Activated B cell treated with CpG ODN at 0.5 μM for 24 hours (primary cell): Measurements from ENCODE around the gene GALNT17. TPM values are rescaled to one million over a fixed set of nuclear protein-coding genes. Genes with fewer than 3 reads are reported as not detected.

Experiments
- ATAC-seq: fragments of 200-7000 bp; cut with Tn5 transposase; one replicate; pipeline ENCODE4 v1.10.0; 2021; ENCODE audit warnings: low read depth, mild to moderate bottlenecking, moderate library complexity
- CTCF ChIA-PET: fragments of 350-600 bp; sonication (Branson Sonifier 250); formaldehyde crosslinking; loops from one replicate; lab custom pipeline; 2021; ENCODE audit warnings: antibody characterized with exemption; lab: Charles Lee
- POLR2A ChIA-PET: fragments of 350-600 bp; sonication (Branson Sonifier 250); formaldehyde crosslinking; loops from one replicate; lab custom pipeline; 2021; ENCODE audit warnings: antibody characterized with exemption; lab: Charles Lee
- DNase-seq: peaks from one replicate; pipeline ENCODE4 v3.0.0; 2022
- H3K27ac Mint-ChIP-seq: one replicate; pipeline ENCODE4 v1.8.0; 2020; ENCODE audit warnings: mixed read lengths
- H3K27me3 Mint-ChIP-seq: one replicate; pipeline ENCODE4 v1.8.0; 2021; ENCODE audit warnings: mixed read lengths
- H3K36me3 Mint-ChIP-seq: one replicate; pipeline ENCODE4 v1.8.0; 2021; ENCODE audit warnings: low read depth, mixed read lengths
- H3K4me1 Mint-ChIP-seq: one replicate; pipeline ENCODE4 v1.8.0; 2021; ENCODE audit warnings: mixed read lengths
- H3K4me3 Mint-ChIP-seq: one replicate; pipeline ENCODE4 v1.8.0; 2020; ENCODE audit warnings: mild to moderate bottlenecking, mixed read lengths
- H3K9me3 Mint-ChIP-seq: one replicate; pipeline ENCODE4 v1.8.0; 2020; ENCODE audit warnings: mixed read lengths
- intact Hi-C: fragments of 100-400 bp; cut with micrococcal nuclease; formaldehyde crosslinking; loops from one replicate; pipeline ENCODE4 v1.15.1; 2024
- total RNA-seq: library from RNA; stranded (reverse); gene quantifications from 2 replicates; pipeline ENCODE4 v1.2.3, GENCODE V29; 2022
- TF ChIP-seq, protein P1 (sequence below): fragments of 200-600 bp; IDR thresholded peaks from one replicate; pipeline ENCODE4 v1.8.0; 2022; ENCODE audit warnings: antibody characterized with exemption, mild to moderate bottlenecking

The GALNT17 gene
- total RNA-seq, 1 donor from 2014 or later: not detected

DNA sequence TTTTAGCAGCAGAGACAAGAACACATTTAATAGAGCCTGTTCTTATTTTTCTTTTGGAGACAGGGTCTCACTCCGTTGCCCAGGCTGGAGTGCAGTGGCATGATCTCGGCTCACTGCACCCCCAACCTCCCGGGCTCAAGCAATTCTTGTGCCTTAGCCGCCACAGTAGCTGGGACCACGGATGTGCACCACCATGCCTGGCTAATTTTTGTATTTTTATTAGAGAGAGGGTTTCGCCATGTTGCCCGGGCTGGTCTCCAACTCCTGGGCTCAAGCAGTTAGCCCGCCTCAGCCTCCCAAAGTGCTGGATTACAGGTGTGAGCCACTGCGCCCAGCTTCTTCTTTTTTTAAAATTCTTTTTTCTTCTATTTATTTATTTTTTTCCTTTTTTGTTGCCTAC is 23.3 kb downstream of the GALNT17 start:
- intact Hi-C loops: no loop called here
- no peak for ATAC-seq
- Mint-ChIP-seq H3K27me3 (no peaks in the 10 kb centered on the region), H3K36me3 (no peaks in the 10 kb centered on the region), H3K27ac (no peak overlapping the region), H3K4me3 (no peak overlapping the region), H3K9me3 (peaks cover 10% of the 10 kb centered on the region), H3K4me1 (no peaks in the 10 kb centered on the region)
- DNase-seq: no peak
- CTCF ChIA-PET: no interaction called here
- POLR2A ChIA-PET: no interaction called here
- TF ChIP-seq, protein P1, sequence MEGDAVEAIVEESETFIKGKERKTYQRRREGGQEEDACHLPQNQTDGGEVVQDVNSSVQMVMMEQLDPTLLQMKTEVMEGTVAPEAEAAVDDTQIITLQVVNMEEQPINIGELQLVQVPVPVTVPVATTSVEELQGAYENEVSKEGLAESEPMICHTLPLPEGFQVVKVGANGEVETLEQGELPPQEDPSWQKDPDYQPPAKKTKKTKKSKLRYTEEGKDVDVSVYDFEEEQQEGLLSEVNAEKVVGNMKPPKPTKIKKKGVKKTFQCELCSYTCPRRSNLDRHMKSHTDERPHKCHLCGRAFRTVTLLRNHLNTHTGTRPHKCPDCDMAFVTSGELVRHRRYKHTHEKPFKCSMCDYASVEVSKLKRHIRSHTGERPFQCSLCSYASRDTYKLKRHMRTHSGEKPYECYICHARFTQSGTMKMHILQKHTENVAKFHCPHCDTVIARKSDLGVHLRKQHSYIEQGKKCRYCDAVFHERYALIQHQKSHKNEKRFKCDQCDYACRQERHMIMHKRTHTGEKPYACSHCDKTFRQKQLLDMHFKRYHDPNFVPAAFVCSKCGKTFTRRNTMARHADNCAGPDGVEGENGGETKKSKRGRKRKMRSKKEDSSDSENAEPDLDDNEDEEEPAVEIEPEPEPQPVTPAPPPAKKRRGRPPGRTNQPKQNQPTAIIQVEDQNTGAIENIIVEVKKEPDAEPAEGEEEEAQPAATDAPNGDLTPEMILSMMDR: no peak

GRCh38 chr7:71157757-71158156 is 25.8 kb downstream of the GALNT17 start:
- ChIA-PET POLR2A (no interaction called here), CTCF (no interaction called here)
- Mint-ChIP-seq H3K36me3 (no peaks in the 10 kb centered on the region), H3K27ac (no peak overlapping the region), H3K4me3 (no peak overlapping the region), H3K27me3 (no peaks in the 10 kb centered on the region), H3K9me3 (peaks cover 5% of the 10 kb centered on the region), H3K4me1 (no peaks in the 10 kb centered on the region)
- DNase-seq (no peak), ATAC-seq (no peak)
- TF ChIP-seq, protein P1: no peak
- intact Hi-C loops: no loop called here

DNA sequence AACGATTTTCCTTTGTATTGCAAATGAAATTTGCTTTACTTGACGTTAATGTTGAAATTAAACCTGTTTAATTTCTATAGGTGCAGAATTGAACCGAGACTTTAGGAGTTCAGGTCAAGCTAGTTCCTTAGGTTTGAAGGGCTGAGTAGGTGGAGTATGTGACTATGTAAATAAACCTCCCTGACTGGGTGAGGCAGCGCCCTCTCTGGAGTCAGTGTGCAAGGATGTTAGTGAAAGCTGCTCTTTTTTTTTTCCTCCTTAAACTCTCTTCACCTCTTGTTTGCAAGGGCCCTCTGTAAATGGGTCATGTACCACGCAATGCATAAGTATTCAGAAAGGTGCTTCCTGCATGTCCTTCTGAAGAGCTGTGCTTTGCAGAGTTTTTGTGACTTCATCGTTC is 33.8 kb downstream of the GALNT17 start:
- no peak overlapping the region for H3K27ac Mint-ChIP-seq
- DNase-seq (no peak), ATAC-seq (no peak)
- no peaks in the 10 kb centered on the region for H3K4me1 Mint-ChIP-seq
- H3K27me3 Mint-ChIP-seq: no peaks in the 10 kb centered on the region
- H3K36me3 Mint-ChIP-seq: no peaks in the 10 kb centered on the region
- H3K9me3 Mint-ChIP-seq: peaks cover 2% of the 10 kb centered on the region
- ChIA-PET POLR2A (no interaction called here), CTCF (no interaction called here)
- TF ChIP-seq, protein P1: no peak
- intact Hi-C loops: no loop called here
- no peak overlapping the region for H3K4me3 Mint-ChIP-seq

DNA sequence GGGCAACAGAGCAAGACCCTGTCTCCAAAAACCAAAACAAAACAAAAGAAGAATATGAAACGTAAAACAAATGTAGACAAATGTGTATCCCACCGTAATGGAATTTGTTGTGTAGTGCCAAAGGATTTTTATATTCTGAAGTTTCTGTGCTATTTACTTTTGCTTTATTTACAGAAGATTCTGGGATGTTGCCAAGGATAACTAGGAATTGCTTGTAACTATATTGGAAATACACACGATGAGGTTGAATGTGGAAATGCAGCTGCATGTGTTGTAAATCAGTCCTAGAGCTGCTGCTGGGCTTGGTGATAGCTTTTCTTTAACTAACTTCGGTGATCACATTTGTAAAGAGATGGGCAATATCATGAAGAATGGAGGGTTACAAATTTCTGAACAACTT is 39.5 kb downstream of the GALNT17 start:
- CTCF ChIA-PET: no interaction called here
- TF ChIP-seq, protein P1: no peak
- DNase-seq (no peak), ATAC-seq (no peak)
- POLR2A ChIA-PET: no interaction called here
- no peaks in the 10 kb centered on the region for H3K36me3 Mint-ChIP-seq
- intact Hi-C loops: no loop called here
- H3K9me3 Mint-ChIP-seq: peaks cover 4% of the 10 kb centered on the region
- H3K4me3 Mint-ChIP-seq: no peak overlapping the region
- no peaks in the 10 kb centered on the region for H3K4me1 Mint-ChIP-seq
- H3K27me3 Mint-ChIP-seq: no peaks in the 10 kb centered on the region
- no peak overlapping the region for H3K27ac Mint-ChIP-seq

DNA sequence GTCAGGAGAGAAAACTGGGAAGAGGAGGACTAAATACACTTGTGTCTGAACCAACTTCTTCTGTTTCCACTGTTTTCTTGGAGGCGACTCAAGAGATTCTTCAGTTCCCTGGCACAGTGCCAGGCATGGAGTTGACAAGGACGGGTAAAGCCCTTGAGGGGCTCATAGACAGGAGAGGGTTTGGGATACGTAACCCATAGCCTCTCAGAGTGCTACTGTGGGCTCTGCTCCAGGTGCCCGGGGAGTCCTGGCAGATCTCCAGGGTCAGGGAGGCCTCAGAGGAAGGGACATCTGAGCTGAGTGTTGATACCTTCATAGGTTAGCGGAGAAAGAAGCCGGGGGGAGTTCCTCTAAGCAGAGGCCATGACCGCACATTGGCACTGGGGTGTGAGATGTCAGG is 42.0 kb downstream of the GALNT17 start:
- Mint-ChIP-seq H3K4me1 (no peaks in the 10 kb centered on the region), H3K36me3 (no peaks in the 10 kb centered on the region), H3K27ac (no peak overlapping the region), H3K27me3 (no peaks in the 10 kb centered on the region), H3K9me3 (peaks cover 7% of the 10 kb centered on the region), H3K4me3 (no peak overlapping the region)
- TF ChIP-seq, protein P1: no peak
- intact Hi-C loops: no loop called here
- no peak for DNase-seq
- ATAC-seq: no peak
- CTCF ChIA-PET: no interaction called here
- POLR2A ChIA-PET: no interaction called here
